HepG2 (cell line): ENCODE data around the gene MAP3K1. TPM values are rescaled to one million over a fixed set of nuclear protein-coding genes. Genes with fewer than 3 reads are reported as not detected.
A peak's percentile ranks its signal among the peaks of the same experiment; 100 is the strongest.

ENCODE experiments used
- HHEX ChIP-seq: IDR thresholded peaks from 2 replicates; pipeline ENCODE4 v1.6.1; 2016; ENCODE audit warnings: control low read depth
- HIC2 ChIP-seq: sonication (generic); formaldehyde crosslinking; IDR thresholded peaks from 2 replicates; pipeline ENCODE4 v1.9.0; 2022; ENCODE audit warnings: low read depth, missing genetic modification reagents
- HINFP ChIP-seq: sonication (generic); formaldehyde crosslinking; IDR thresholded peaks from 2 replicates; pipeline ENCODE4 v1.4.0; 2020; ENCODE audit warnings: low read depth, mild to moderate bottlenecking, missing genetic modification reagents
- IKZF5 ChIP-seq: IDR thresholded peaks from 2 replicates; pipeline ENCODE4 v1.6.1; 2018; ENCODE audit warnings: missing genetic modification reagents, mild to moderate bottlenecking, missing compliant biosample characterization
- JUNB ChIP-seq: sonication (generic); formaldehyde crosslinking; IDR thresholded peaks from 2 replicates; pipeline ENCODE4 v1.8.0; 2022; ENCODE audit warnings: missing genetic modification reagents, mild to moderate bottlenecking, borderline replicate concordance
- KLF9 ChIP-seq: IDR thresholded peaks from 2 replicates; pipeline ENCODE4 v1.6.1; 2016; ENCODE audit warnings: low read depth
- NPAS2 ChIP-seq: sonication (generic); formaldehyde crosslinking; IDR thresholded peaks from 2 replicates; pipeline ENCODE4 v1.8.0; 2022; ENCODE audit warnings: mild to moderate bottlenecking, missing genetic modification reagents, borderline replicate concordance
- PRDM10 ChIP-seq: sonication (generic); formaldehyde crosslinking; IDR thresholded peaks from 2 replicates; pipeline ENCODE4 v1.4.0; 2020; ENCODE audit warnings: low read depth, missing genetic modification reagents
- PRDM15 ChIP-seq: sonication (generic); formaldehyde crosslinking; IDR thresholded peaks from 2 replicates; pipeline ENCODE4 v1.4.0; 2020; ENCODE audit warnings: missing genetic modification reagents
- THAP7 ChIP-seq: sonication (generic); formaldehyde crosslinking; IDR thresholded peaks from 2 replicates; pipeline ENCODE4 v1.8.1; 2023; ENCODE audit warnings: mild to moderate bottlenecking, missing genetic modification reagents
- TRIM22 ChIP-seq: fragments of 450-650 bp; IDR thresholded peaks from 2 replicates; pipeline ENCODE4 v1.6.1; 2017
- ZFYVE20 ChIP-seq: sonication (generic); formaldehyde crosslinking; IDR thresholded peaks from 2 replicates; pipeline ENCODE4 v1.8.0; 2023; ENCODE audit warnings: low read depth, mild to moderate bottlenecking, moderate library complexity, missing genetic modification reagents, borderline replicate concordance
- ZSCAN30 ChIP-seq: sonication (generic); formaldehyde crosslinking; IDR thresholded peaks from 2 replicates; pipeline ENCODE4 v1.5.0; 2020; ENCODE audit warnings: mild to moderate bottlenecking, missing genetic modification reagents
- polyA plus RNA-seq, 8 experiments: library from polyadenylated mRNA; depleted of rRNA in 3 of 8; stranded (reverse) in 7 of 8; unstranded in 1 of 8; fragments of >200 nt; fragmentation: Illumina TruSeq in 4 of 8; extraction: Trizol in 4 of 8; gene quantifications; 2 replicates each; pipeline versions ENCODE4 v1.2.1 to v1.2.3, GENCODE V29; 2011 to 2016; ENCODE audit warnings: low read depth in 4 of 8, missing spikeins in 1 of 8, mixed read lengths in 1 of 8; ENCODE audit not compliant: insufficient read depth in 1 of 8
- total RNA-seq, 5 experiments: library from RNA; depleted of rRNA; stranded (reverse); fragments of >200 nt; fragmentation: Illumina TruSeq; extraction: Trizol; gene quantifications; 2 replicates each; pipeline ENCODE4 v1.2.3, GENCODE V29; 2016; ENCODE audit warnings: low read depth in 1 of 5

Gene MAP3K1
- total and polyA plus RNA-seq, 2 of the 13 experiments (the other 11 are each of a cell fraction or from before 2014, with no cell fraction given), result 16.4 to 30.3 TPM

GRCh38 chr5:56910210-56910965, 95.0 kb downstream of the MAP3K1 start (continued):
- TF ChIP-seq PRDM15 (no peak), HIC2 (CRISPR knock-in tag) (no peak), TRIM22 (no peak), ZFYVE20 (CRISPR knock-in tag) (no peak), HHEX (no peak), ZSCAN30 (CRISPR knock-in tag) (no peak), PRDM10 (CRISPR knock-in tag) (0 out of 2 replicates have a peak, but pooled peaks have one; percentile 10), THAP7 (CRISPR knock-in tag) (no peak), IKZF5 (CRISPR knock-in tag) (0 out of 2 replicates have a peak, but pooled peaks have one; percentile 10), KLF9 (CRISPR knock-in tag) (no peak), NPAS2 (no peak), JUNB (0 out of 2 replicates have a peak, but pooled peaks have one; percentile 12), HINFP (CRISPR knock-in tag) (no peak)
